NOMO-1 treated with dmso at 0.1 percent for 144 hours (cell line): ENCODE measurements around the gene SSTR4.

Experiments
- DNase-seq: peaks from one replicate; lab custom pipeline; 2025; ENCODE audit not compliant: unreplicated experiment; lab: John Stamatoyannopoulos, UW

Gene SSTR4

GRCh38 chr20:23039885-23040508 is 4.9 kb downstream of the SSTR4 start:
- no peak for DNase-seq

- DNase-seq: no peak
These were observed 7.2 kb downstream of the SSTR4 start for GRCh38 chr20:23042270-23042669.

GRCh38 chr20:23043376-23043775 is 8.3 kb downstream of the SSTR4 start:
- no peak for DNase-seq

- DNase-seq: no peak
These were observed 11.3 kb downstream of the SSTR4 start for GRCh38 chr20:23046431-23046830.

- no peak for DNase-seq
These were observed 12.1 kb downstream of the SSTR4 start for GRCh38 chr20:23047001-23047737.

- peak; percentile 11 for DNase-seq
These were observed 12.7 kb downstream of the SSTR4 start for GRCh38 chr20:23047738-23048214.

- peak; percentile 84 for DNase-seq
These were observed 13.4 kb downstream of the SSTR4 start for GRCh38 chr20:23048283-23049200.

- peak; percentile 32 for DNase-seq
These were observed 14.3 kb downstream of the SSTR4 start, which contains the start of gene THBD for GRCh38 chr20:23049201-23050075. Gene THBD (minus strand): TSS chr20:23049672. CDS start chr20:23049504, 168 bp downstream.

GRCh38 chr20:23050076-23050838 is 15.1 kb downstream of the SSTR4 start:
- no peak for DNase-seq

- DNase-seq: peak; percentile 94
These were observed 15.9 kb downstream of the SSTR4 start for GRCh38 chr20:23050847-23051627.

- DNase-seq: no peak
These were observed 17.8 kb downstream of the SSTR4 start for GRCh38 chr20:23052904-23053303.

GRCh38 chr20:23058240-23058639 is 23.1 kb downstream of the SSTR4 start:
- no peak for DNase-seq

GRCh38 chr20:23059001-23059400 is 23.9 kb downstream of the SSTR4 start:
- no peak for DNase-seq

GRCh38 chr20:23059846-23060245 is 24.7 kb downstream of the SSTR4 start:
- no peak for DNase-seq

- DNase-seq: no peak
These were observed 25.5 kb downstream of the SSTR4 start for GRCh38 chr20:23060629-23061028.

GRCh38 chr20:23061262-23061661 is 26.1 kb downstream of the SSTR4 start:
- no peak for DNase-seq

GRCh38 chr20:23061734-23062561 is 26.8 kb downstream of the SSTR4 start:
- no peak for DNase-seq

GRCh38 chr20:23062632-23063031 is 27.5 kb downstream of the SSTR4 start:
- DNase-seq: no peak
